HG03103 (cell line): ENCODE data around the gene CEP135.
"Not testable (repeated sequence)": the region's sequence is repeated elsewhere in the genome, so short reads cannot be mapped to it uniquely, and the experiment has no call there.

Experiments used
- ATAC-seq: cut with Tn5 transposase; IDR thresholded peaks from one replicate; pipeline ENCODE4 v1.9.1; 2021; ENCODE audit warnings: low read depth; ENCODE audit not compliant: unreplicated experiment

CEP135 gene

GRCh38 chr4:56067826-56068225, 119.1 kb downstream of the CEP135 start:
- ATAC-seq, result no peak

- ATAC-seq, result not testable (repeated sequence)
Measured at GRCh38 chr4:56072730-56073129, 124.0 kb downstream of the CEP135 start.

DNA sequence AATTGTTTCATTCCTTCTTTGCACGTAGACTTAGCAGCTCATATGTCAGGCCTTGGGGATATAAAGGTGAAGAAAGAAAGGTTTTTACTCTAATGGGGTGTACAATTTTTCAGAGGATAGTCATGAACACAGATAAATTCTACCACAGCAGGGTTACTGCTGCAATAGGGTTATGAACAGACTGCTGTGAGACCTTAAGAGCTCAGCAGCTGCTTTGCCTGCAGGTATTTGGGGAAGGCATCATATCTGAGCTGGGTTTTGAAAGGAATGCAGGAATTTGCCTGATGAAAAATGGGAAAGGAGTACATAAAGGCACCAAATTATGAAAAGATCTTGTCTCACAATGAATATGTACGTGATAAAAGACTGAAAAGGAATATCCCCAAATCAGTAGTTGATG, 128.9 kb downstream of the CEP135 start:
- no peak for ATAC-seq

DNA sequence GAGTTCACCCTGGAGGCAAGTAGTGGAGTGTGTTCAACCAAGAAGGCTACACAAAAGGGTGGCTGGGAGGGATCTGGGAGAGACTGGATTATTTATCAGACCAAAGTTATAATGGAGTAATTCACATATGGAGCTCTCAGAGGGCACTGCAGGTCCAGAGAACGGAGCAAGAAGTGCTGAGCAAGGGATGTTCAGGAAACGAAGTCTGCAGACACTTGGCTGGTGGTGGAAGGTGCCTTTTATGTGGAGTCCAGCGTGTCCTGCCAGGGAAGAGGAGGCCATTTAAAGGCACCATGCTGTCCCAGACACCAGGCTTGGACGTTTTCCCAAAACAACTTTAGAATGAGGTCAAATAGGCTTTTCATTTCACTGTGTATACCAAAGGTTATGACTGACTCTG, 130.1 kb downstream of the CEP135 start:
- no peak for ATAC-seq

DNA sequence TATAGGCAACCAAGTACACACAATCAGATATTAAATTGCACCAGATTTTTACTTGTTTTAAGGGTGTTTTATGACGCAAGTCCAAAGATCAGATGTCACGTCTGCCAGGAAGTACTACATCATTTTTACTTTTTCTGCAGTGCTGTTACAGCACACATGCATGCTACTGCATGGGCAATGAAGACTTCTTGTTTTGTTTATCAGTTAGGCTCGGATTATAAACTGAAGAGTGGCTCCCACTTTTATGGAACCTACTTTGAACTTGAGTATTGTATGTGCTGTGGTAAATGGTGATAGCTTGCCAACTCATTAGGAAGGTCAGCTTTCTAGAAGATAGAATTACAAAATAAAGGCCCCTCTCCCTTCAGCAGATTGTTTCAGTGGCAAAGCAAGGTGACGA, 131.6 kb downstream of the CEP135 start:
- ATAC-seq, result no peak

- no peak for ATAC-seq
Measured at GRCh38 chr4:56082829-56083228, 134.1 kb downstream of the CEP135 start.
